ENCODE measurements around the gene C2CD4D. TPM values are rescaled to one million over a fixed set of nuclear protein-coding genes. Genes with fewer than 3 reads are reported as not detected.

Gene C2CD4D
- total and polyA plus RNA-seq, 2 of the 13 experiments (the other 11 are each of a cell fraction or from before 2014, with no cell fraction given), result not detected

- ATAC-seq (no peak), DNase-seq (ENCODE audit: low spot score) (no peak), FAIRE-seq (no peak)
- in situ Hi-C loops (cut with HindIII; ENCODE audit: extremely low pct_ligation_motif_present, low pct_unique_long_range_greater_than_20kb) (loop anchor here (10.0 kb wide), 2 partner anchors 115 to 235 kb away; partner anchors contain the start of gene CELF3), intact Hi-C loops (cut with micrococcal nuclease; ENCODE audit: unreplicated experiment) (loop anchor here (5.0 to 10.0 kb wide), 4 partner anchors 38 to 385 kb away; partner anchors contain the start of genes MRPL9, TDRKH and TUFT1)
- peak overlapping the region; percentile 100 for H3K4me2 ChIP-seq (ENCODE audit: low read depth, low read length)
- H3K9me3 ChIP-seq (ENCODE audit: low read length), result no peaks in the 10 kb centered on the region
- no peak overlapping the region for H3K27ac ChIP-seq (ENCODE audit: extremely low read length, insufficient read depth, low read length)
- H2AFZ ChIP-seq (ENCODE audit: low read length), result no peak overlapping the region
- 82% methylated on average over 3 of the region's 6 CpGs for WGBS (ENCODE audit: low lambda C conversion rate)
- ChIA-PET POLR2A (interaction anchor here (0.6 to 2.0 kb wide), 6 partner anchors 10 to 325 kb away, joined by 3 to 10 read pairs (median 3); partner anchors contain the start of genes C2CD4D and S100A11), CTCF (ENCODE audit: low intra/inter-chr PET ratio, low total read pairs) (no interaction called here)
- no peaks in the 10 kb centered on the region for H4K20me1 ChIP-seq (ENCODE audit: insufficient read depth, low read length)
- TF ChIP-seq ATF3 (CRISPR knock-in tag; IDR thresholded peaks at IDR 0.05) (no peak), ZSCAN21 (CRISPR knock-in tag; IDR thresholded peaks at IDR 0.05; ENCODE audit: borderline replicate concordance) (no peak), NR3C1 (CRISPR knock-in tag; IDR thresholded peaks at IDR 0.05) (no peak), CREB1 (IDR thresholded peaks at IDR 0.05) (no peak), CREB1 (CRISPR knock-in tag; IDR thresholded peaks at IDR 0.05) (no peak), GRHL1 (CRISPR knock-in tag; conservative IDR thresholded peaks at IDR 0.05) (no peak), DMAP1 (CRISPR knock-in tag; IDR thresholded peaks at IDR 0.05) (no peak), NR0B2 (CRISPR knock-in tag; IDR thresholded peaks at IDR 0.05) (no peak), ZNF557 (CRISPR knock-in tag; IDR thresholded peaks at IDR 0.05) (no peak), SNAPC4 (CRISPR knock-in tag; IDR thresholded peaks at IDR 0.05) (no peak), PITX1 (CRISPR knock-in tag; IDR thresholded peaks at IDR 0.05) (no peak), IRX3 (CRISPR knock-in tag; IDR thresholded peaks at IDR 0.05; ENCODE audit: borderline replicate concordance, low read depth) (no peak), ZNF224 (CRISPR knock-in tag; IDR thresholded peaks at IDR 0.05) (no peak)
- H3K36me3 ChIP-seq (replicated peaks in 1 of 2; ENCODE audit: control insufficient read depth in 1 of 2, insufficient read depth in 2 of 2, low read length in 2 of 2), result no peaks in the 10 kb centered on the region
- no peak overlapping the region for H3K9ac ChIP-seq (ENCODE audit: insufficient read depth, low read depth, low read length)
- BruUV-seq (replicated peaks), result no TSS peak
- H3K4me1 ChIP-seq (ENCODE audit: insufficient read depth, low read length), result peaks cover 52% of the 10 kb centered on the region
- no peaks in the 10 kb centered on the region for H3K79me2 ChIP-seq (ENCODE audit: insufficient read depth, low read length)
- no peaks in the 10 kb centered on the region; a peak in 2 of 5 replicates for H3K27me3 ChIP-seq (ENCODE audit: control insufficient read depth in 1 of 2, insufficient read depth in 2 of 2, low read length in 2 of 2)
- H3K4me3 ChIP-seq (replicated peaks in 1 of 3; ENCODE audit: insufficient read depth in 1 of 3, low read depth in 2 of 3, low read length in 3 of 3), result no peak overlapping the region
Measured at GRCh38 chr1:151830055-151830454, 9.6 kb downstream of the C2CD4D start.

Data from HepG2 (cell line).